ENCODE data around the gene UNC5B.

DNA sequence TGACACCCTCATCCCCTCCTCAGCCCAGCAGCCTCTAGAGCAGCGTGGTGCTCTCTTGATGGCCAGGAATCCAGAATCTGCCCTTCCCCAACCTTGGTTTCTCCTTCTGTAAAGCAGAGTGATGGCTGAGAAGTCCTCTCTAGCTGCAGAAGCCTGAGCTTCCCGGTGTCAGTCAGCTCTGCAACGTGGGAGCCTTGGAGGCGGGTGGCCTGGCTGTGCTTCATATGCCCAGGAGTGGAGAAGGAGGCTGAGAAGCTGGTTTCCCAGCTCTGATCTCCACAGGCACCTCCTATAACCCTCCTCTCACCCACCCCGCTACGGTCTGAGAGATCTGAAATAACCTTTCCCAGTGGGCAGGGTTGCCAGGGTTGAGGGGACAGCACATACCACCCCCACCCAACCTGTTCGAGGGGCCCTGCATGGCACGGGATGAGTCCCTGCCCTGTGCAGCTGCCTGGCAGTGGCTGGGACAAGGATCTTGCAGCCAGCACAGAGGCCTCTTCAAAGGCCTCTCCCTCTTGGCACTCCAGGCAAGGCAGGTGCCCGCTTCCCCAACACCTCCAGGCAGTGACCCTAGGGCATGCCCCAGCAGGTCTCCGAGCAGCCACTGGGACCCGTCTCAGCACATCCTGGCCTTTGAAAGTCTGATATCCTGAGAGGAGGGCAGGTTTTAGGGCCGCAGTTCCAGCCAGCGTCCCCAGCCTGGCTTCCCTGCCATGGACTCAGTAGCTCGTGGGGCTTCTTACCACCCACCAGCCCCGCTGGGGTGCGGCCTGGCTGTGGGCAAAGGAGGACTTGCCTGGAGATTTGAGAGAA lies 88.4 kb downstream of the UNC5B start:
- TF ChIP-seq CTCF (IDR thresholded peaks at IDR 0.05): no peak
- no peak for TF ChIP-seq POLR2A (IDR thresholded peaks at IDR 0.05)
